NCI-H2107 treated with DMSO at 0.1 percent for 48 hours (cell line): ENCODE data around the gene GARRE1.

Experiments
- DNase-seq: peaks from one replicate; lab custom pipeline; 2025; ENCODE audit not compliant: unreplicated experiment; lab: John Stamatoyannopoulos, UW

GARRE1 gene

GRCh38 chr19:34288381-34288780 lies 34.0 kb downstream of the GARRE1 start:
- no peak for DNase-seq

DNA sequence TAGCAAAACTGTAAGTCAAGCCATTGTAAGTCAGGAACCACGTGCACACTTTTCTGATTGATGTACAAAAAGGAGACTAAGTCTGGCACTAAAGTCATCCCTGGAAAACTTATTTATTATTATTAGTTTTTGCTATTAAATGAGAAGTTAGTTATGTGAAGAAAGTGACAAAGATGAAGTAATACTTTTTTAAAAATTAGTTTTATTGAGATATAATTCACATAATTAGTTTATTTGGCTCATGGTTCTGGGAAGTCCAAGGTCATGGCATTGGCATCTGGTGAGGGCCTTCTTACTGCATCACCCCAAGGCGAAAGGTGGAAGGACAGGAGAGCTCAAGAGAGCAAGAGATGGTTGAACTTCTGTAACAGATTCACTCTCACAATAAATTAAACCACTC lies 36.9 kb downstream of the GARRE1 start:
- DNase-seq = no peak

DNA sequence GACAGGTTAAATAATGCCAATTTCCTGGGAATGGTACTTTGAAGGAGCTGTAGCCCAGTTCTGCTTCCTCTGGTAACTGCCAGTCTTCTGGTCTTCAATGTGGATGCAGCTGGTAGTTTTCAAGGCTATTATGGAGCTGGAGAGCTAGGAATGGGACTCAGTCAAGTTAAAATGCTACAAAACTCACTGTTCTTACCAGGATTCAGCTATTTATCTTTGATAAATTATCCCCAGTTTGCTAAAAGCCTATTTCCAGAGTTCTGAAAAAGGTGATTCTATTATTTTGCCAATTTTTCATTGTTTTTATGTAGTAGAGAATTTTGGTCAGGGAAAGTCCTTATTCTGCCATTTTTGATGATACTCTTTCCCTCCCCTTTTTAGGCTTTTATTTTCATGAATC lies 40.7 kb downstream of the GARRE1 start:
- DNase-seq = no peak

- no peak for DNase-seq
Measured at GRCh38 chr19:34298891-34299520, 44.7 kb downstream of the GARRE1 start.

DNA sequence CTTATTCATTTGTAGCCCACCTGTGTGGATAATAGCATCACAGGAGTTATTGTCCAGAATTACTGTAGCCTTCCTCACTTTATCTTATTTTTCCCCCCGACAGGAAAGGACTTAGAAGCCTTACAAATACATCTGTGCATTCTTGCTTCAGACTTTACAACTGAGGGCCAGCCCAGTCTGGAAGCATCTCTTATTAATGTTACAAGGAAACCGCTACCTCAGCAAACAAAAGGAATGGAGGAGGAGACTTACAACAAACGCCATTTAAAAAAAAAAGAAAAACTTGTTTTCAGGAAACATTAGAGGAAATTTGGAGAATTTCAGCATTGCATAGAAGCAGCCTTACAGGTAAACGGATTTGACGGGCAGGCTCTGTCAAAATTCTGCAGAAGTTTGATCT lies 45.2 kb downstream of the GARRE1 start:
- no peak for DNase-seq

DNA sequence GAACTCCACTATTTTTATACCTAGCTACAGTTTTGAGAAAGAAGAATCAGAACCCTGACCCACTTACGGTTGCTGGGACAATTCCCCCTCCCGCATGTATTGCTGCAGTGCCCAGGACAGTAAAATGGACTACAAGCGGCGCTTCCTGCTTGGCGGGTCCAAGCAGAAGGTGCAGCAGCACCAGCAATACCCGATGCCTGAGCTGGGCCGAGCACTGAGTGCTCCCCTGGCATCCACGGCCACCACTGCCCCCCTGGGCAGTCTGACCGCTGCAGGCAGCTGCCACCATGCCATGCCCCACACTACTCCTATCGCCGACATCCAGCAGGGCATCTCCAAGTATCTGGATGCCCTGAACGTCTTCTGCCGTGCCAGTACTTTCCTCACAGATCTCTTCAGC lies 46.0 kb downstream of the GARRE1 start:
- DNase-seq = no peak

DNA sequence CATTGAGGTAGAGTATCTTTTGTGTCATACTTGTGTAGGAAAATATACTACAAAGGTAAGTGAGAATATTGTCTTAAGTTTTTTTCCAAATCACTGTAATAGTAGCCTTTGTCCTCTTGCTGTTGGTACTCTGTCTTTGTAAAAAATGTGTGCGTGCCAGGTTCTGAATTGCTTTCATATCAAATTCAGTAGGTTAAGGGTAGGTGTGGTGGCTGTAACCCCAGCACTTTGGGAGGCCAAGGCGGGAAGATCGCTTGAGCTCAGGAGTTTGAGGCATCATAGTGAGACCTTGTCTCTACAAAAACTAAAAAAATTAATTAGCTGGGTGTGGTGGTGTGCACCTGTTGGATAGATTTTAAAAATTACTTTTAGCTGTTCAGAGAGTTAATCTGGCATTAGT lies 46.6 kb downstream of the GARRE1 start:
- no peak for DNase-seq
